Gastrocnemius medialis (tissue), 4 donors: ENCODE data around the gene RGS19. TPM values are rescaled to one million over a fixed set of nuclear protein-coding genes. Genes with fewer than 3 reads are reported as not detected.

Experiments used
- ATAC-seq, 2 donors: fragments of 150-250 bp; one replicate each; pipeline ENCODE4 v1.9.1; 2016
- DNase-seq, 2 donors: peaks; one replicate each; pipeline ENCODE4 v3.0.0-alpha.2; 2019
- H3K27ac ChIP-seq, 4 donors: fragments of 200-600 bp; sonication (generic); 1 replicate in 1 of 4; 2 replicates in 3 of 4; pipeline ENCODE4 v1.5.1; 2016 to 2018; ENCODE audit warnings: mild to moderate bottlenecking in 2 of 4, moderate library complexity in 1 of 4
- H3K27me3 ChIP-seq, 3 donors: fragments of 200-600 bp; sonication (generic) in 2 of 3; 1 replicate in 1 of 3; 2 replicates in 2 of 3; pipeline versions ENCODE4 v1.5.1 to v1.6.0; 2016 to 2019; ENCODE audit warnings: mild to moderate bottlenecking in 1 of 3, moderate library complexity in 1 of 3
- H3K36me3 ChIP-seq, 2 donors: fragments of 200-600 bp; sonication (generic) in 1 of 2; one replicate each; pipeline ENCODE4 v1.5.1; 2017 to 2018
- H3K4me1 ChIP-seq, 2 donors: fragments of 200-600 bp; sonication (generic) in 1 of 2; one replicate each; pipeline ENCODE4 v1.5.1; 2016 to 2017; ENCODE audit warnings: mild to moderate bottlenecking in 2 of 2
- H3K4me3 ChIP-seq, 4 donors: fragments of 200-600 bp; sonication (generic) in 3 of 4; 1 replicate in 1 of 4; 2 replicates in 3 of 4; pipeline ENCODE4 v1.5.1; 2016 to 2019; ENCODE audit warnings: mild to moderate bottlenecking in 2 of 4
- H3K9me3 ChIP-seq, 3 donors: fragments of 200-600 bp; sonication (generic) in 2 of 3; 1 replicate in 1 of 3; 2 replicates in 2 of 3; pipeline ENCODE4 v1.5.1; 2016 to 2019
- CTCF ChIP-seq, 5 experiments: fragments of 450-650 bp in 3 of 5; fragments of 200-600 bp in 2 of 5; sonication (generic) in 2 of 5; IDR thresholded peaks in 4 of 5; conservative IDR thresholded peaks in 1 of 5; 1 replicate in 4 of 5; 2 replicates in 1 of 5; pipeline ENCODE4 v1.5.1; 2016 to 2019; ENCODE audit warnings: antibody characterized with exemption in 5 of 5, mild to moderate bottlenecking in 3 of 5, moderate library complexity in 3 of 5
- POLR2A ChIP-seq, 2 donors: fragments of 450-650 bp; IDR thresholded peaks; one replicate each; pipeline ENCODE4 v1.6.1; 2017; ENCODE audit warnings: antibody characterized with exemption in 2 of 2, mild to moderate bottlenecking in 2 of 2, moderate library complexity in 2 of 2
- in situ Hi-C, 4 donors: fragments of 200-750 bp; cut with MboI; loops; one replicate each; pipeline versions ENCODE4 v1.15.0 to v1.8.0; 2017; ENCODE audit warnings: low sequenced_read_pairs in 4 of 4
- intact Hi-C: fragments of 100-400 bp; cut with DNase I; formaldehyde crosslinking; loops from one replicate; pipeline ENCODE4 v1.15.1; 2023; ENCODE audit warnings: low total_unique reads
- total RNA-seq, 4 donors: library from RNA; depleted of rRNA; stranded (reverse); fragments of >200 nt; gene quantifications; one replicate each; pipeline versions ENCODE4 v1.1.0 to v1.2.3, GENCODE V29; 2016

Gene RGS19
- total RNA-seq, 4 donors from 2014 or later = 0.92 to 7.7 (median 3.5) TPM

DNA sequence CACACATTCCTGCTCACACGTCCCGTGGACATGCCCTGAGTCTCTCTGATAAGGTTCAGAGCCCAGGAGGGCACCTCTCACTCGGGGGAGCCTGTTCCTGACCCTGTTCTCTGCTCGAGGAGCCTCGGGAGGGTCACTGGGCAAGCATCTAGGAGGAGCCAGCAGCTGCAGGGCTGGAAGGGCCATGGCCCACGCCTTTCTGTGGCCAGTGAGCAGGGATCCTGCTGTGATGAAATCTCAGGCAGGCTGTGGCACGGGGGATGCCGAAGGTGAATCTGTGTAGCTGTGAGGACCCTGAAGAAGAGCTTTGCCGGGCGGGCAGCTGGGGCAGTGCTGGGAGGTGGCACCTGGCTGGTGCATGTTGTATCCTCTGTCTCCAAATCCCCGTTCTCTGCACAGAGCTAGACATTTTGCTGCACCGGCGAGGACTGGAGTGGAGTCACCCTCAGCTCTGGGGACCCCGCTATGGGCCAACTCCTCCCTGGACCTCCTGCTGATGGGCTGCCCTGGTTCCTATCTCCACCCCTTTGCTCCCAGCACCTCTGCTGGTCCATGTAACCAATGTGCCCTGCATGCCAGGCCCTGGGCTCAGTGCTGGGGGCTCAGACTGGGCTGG, 35.1 kb upstream of the RGS19 start:
- H3K27ac ChIP-seq = no peak overlapping the region
- H3K36me3 ChIP-seq = no peaks in the 10 kb centered on the region
- no peak overlapping the region for H3K4me3 ChIP-seq
- no peaks in the 10 kb centered on the region for H3K9me3 ChIP-seq
- DNase-seq (no peak), ATAC-seq (no peak)
- no peaks in the 10 kb centered on the region for H3K27me3 ChIP-seq
- H3K4me1 ChIP-seq = no peaks in the 10 kb centered on the region
- in situ Hi-C loops (no loop called here), intact Hi-C loops (no loop called here)
- TF ChIP-seq POLR2A (IDR thresholded peaks at IDR 0.05) = no peak
- no peak for TF ChIP-seq CTCF (IDR thresholded peaks at IDR 0.05 in 4 of 5, conservative IDR thresholded peaks at IDR 0.05 in 1 of 5)

DNA sequence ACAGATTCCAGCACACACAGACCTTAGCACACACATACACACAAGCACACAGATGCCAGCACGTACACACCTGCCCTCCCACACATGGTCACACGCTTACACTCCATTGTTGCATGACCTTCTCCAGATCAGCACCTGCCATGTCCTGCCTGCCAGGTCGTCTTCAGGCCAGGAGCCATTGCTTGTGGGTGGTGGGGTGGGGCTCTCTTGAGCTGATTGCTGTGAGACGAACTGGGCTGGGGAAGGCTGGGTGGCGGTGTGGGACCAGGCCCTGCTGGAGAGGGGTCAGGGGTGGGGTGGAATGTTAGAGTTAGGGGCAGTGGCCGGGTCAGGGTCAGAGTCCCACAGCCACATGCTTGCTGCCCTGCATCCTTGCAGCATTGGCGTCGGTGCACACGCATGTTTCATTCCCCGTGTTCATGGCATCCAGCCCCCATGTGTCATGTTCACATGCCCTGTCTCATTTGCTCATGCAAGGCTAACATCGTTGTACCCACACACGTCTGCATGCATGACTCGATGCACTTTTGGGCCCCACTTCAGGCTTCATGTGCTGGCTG, 34.6 kb upstream of the RGS19 start:
- Histone ChIP-seq H3K4me3 (no peak overlapping the region), H3K27me3 (no peaks in the 10 kb centered on the region), H3K27ac (no peak overlapping the region), H3K4me1 (no peaks in the 10 kb centered on the region), H3K36me3 (no peaks in the 10 kb centered on the region), H3K9me3 (no peaks in the 10 kb centered on the region)
- DNase-seq = no peak
- TF ChIP-seq POLR2A (IDR thresholded peaks at IDR 0.05) = no peak
- no peak for TF ChIP-seq CTCF (IDR thresholded peaks at IDR 0.05 in 4 of 5, conservative IDR thresholded peaks at IDR 0.05 in 1 of 5)
- ATAC-seq = no peak
- in situ Hi-C loops (no loop called here), intact Hi-C loops (no loop called here)

GRCh38 chr20:64113444-64113775, 34.1 kb upstream of the RGS19 start:
- Histone ChIP-seq H3K27ac (no peak overlapping the region), H3K4me1 (no peaks in the 10 kb centered on the region), H3K36me3 (no peaks in the 10 kb centered on the region), H3K9me3 (no peaks in the 10 kb centered on the region), H3K4me3 (no peak overlapping the region), H3K27me3 (no peaks in the 10 kb centered on the region)
- no peak for TF ChIP-seq CTCF (IDR thresholded peaks at IDR 0.05 in 4 of 5, conservative IDR thresholded peaks at IDR 0.05 in 1 of 5)
- TF ChIP-seq POLR2A (IDR thresholded peaks at IDR 0.05) = no peak
- intact Hi-C loops = no loop called here
- DNase-seq = no peak
- in situ Hi-C loops = no loop called here
- no peak for ATAC-seq

DNA sequence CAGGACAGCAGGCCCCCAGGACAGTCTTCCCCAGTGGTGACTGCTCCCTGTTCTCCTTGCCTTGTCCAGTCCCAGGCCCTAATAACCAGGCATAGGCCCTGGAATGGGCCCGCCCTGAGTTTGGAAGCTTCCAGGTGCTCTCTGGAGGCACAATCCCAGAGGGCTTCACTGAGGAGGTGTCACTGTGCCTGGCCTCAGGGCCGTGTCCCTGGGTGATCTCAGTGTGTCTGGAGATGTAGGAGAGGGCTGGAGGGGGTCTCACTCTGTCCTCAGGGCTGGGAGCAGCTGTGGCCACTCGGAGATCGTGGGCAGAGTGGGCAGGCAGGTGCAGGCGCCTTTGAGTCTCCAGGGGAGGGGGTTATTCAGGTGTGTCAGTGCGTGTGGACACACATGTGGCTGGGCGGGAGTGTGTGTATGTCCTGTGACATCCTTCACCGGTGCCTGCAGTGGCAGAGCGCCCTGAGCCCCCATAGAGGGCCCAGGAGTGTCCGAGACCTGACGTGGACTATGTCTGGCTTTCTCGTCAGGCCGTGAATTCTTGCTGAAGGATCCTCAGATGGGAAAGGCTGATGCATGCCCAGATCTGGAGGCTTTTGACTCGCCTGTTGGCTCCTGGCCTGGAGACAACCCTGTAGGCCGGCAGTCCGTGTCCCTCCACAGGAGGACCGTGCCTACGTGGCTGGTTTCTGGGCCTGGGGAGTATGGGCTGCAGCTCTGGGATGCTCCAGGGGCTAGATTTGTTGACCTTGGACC, 33.5 kb upstream of the RGS19 start:
- Histone ChIP-seq H3K9me3 (no peaks in the 10 kb centered on the region), H3K36me3 (no peaks in the 10 kb centered on the region), H3K4me1 (no peaks in the 10 kb centered on the region), H3K27me3 (no peaks in the 10 kb centered on the region), H3K27ac (no peak overlapping the region), H3K4me3 (no peak overlapping the region)
- TF ChIP-seq CTCF (IDR thresholded peaks at IDR 0.05 in 4 of 5, conservative IDR thresholded peaks at IDR 0.05 in 1 of 5) (no peak), POLR2A (IDR thresholded peaks at IDR 0.05) (no peak)
- intact Hi-C loops (no loop called here), in situ Hi-C loops (no loop called here)
- ATAC-seq (no peak), DNase-seq (no peak)
